ENCODE measurements around the gene TEX10.
A peak's percentile ranks its signal among the peaks of the same experiment; 100 is the strongest.
"Not testable (repeated sequence)": the region's sequence is repeated elsewhere in the genome, so short reads cannot be mapped to it uniquely, and the experiment has no call there.

TEX10 gene

DNA sequence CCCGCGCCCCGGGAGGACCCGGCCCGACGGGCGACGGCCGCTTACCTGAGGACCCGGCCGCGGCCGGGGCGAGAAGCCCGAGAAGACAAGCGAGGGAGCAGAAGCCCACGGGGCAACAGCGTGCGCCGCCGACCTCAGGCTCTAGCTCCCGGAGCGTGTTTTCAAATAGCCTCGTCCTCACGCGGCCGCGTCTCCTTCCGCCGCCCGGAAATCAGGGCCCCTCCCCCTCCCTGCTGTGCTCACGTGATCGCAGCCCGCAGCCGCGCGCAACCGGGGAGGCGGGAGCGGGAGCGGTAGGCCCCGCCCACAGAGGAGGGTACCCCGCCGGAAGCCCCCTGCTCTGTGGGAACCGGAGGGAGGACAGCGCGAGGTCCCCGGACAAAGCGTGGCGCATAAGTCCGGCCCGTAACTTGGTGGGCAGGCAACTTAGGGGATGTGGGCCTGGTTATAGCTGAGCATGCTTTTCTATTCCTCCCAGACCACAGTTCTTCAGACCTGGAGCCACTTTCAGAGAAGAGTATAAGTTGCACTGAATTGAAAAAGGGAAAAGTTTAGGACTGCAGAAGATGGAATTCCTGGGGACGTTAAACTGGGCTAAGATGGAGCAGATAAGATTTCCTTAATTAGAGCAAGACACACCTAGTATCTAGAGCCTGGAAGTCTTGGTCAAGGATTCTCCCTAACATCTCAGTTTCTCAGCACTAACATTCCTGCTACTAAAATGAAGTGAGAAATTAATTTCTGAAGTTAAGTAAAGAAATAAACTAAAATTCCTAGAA is at the start of gene TEX10:
Gene TEX10, minus strand, starts transcription at position 216 of the 779 bp plus-strand sequence. CDS start 3,579 bp downstream, outside the sequence.
- DNase-seq, result peak; percentile 67 to 76

DNA sequence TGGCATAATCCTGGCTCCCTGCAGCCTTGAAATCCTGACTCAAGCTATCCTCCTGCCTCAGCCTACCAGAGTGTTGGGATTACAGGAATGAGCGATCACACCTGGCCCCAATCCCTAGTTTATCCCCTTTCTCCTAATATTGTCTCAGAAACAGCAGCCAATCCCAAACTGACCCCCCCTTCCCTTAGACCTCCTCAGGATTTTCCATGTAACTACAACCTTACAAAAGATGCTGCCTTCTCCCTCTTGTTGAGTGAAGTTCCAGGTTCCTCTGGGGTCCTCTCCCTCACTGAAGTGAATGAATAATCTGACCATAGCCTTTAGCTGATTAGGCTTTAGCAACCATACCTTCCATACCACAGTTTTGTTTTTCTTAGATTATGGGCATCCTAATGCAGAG is 48.3 kb upstream of the TEX10 start:
- DNase-seq, result no peak

GRCh38 chr9:100397529-100398266 is 45.0 kb upstream of the TEX10 start:
- no peak for DNase-seq

DNA sequence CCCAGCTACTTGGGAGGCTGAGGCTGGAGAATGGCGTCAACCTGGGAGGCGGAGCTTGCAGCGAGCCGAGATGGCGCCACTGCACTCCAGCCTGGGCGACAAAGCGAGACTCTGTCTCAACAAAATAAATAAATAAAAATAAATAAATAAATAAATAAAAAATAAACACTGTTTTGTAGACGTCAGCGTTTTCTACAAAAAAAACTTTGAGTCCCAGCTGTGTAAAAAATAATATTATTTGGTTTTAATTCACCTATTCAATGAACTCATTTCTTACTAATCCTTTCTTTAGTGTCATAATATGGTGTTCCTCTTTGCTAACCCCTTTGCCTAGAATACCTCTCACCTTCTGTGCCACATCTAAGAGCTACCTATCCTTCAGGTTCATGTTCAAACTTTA is 44.0 kb upstream of the TEX10 start:
- DNase-seq, result no peak

- peak; percentile 47 to 58 for DNase-seq
Observed at GRCh38 chr9:100394816-100395215, 42.1 kb upstream of the TEX10 start.

- DNase-seq, result no peak
Observed at GRCh38 chr9:100394032-100394695, 41.4 kb upstream of the TEX10 start.

DNA sequence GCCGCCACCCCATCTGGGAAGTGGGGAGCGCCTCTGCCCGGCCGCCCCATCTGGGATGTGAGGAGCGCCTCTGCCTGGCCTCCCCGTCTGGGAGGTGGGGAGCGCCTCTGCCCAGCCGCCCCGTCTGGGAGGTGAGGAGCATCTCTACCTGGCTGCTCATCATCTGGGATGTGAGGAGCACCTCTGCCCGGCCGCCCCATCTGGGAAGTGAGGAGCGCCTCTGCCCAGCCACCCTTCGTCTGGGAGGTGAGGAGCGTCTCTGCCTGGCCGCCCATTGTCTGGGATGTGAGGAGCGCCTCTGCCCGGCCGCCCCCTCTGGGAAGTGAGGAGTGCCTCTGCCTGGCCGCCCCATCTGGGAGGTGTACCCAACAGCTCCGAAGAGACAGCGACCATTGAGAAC is 40.2 kb upstream of the TEX10 start:
- not testable (repeated sequence) for DNase-seq

DNA sequence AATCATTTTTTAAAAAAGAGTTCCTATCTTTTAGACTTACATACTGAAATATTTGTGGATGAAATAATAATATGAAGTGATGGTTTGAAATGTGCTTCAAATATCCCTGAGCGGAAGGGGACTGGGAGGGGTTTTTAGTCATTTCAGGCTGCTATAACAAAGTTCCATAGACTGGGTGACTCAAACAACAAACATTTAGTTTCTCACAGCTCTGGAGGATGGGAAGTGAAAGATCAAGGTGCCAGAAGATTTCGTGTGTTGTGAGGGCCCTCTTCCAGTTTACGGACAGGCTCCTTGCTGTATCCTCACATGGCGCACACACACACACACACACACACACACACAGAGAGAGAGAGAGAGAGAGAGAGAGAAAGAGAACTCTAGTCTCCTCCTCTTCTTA is 27.1 kb upstream of the TEX10 start:
- no peak for DNase-seq

GRCh38 chr9:100377015-100377414 is 24.3 kb upstream of the TEX10 start:
- DNase-seq, result no peak

- no peak for DNase-seq
Observed at GRCh38 chr9:100375658-100376057, 22.9 kb upstream of the TEX10 start.

DNA sequence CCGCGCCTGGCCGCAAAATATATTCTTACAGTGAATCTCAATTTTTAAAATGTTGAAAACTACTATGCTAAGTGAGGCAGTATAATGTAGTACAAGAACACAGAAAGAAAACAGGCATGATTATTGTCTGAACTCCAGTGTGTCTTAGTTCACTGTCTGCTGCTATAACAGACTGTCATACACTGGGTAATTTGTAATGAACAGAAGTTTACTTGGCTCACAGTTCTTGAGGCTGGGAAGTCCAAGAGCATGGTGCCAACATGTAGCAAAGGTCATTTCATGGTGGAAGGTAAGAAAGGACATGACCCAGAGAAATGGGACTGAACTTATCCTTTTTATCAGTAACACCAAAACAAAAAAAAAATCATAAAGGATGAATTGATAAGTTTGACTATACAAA is 19.9 kb upstream of the TEX10 start:
- DNase-seq, result no peak

GRCh38 chr9:100370064-100370723 is 17.5 kb upstream of the TEX10 start:
- DNase-seq, result no peak

- no peak for DNase-seq
Observed at GRCh38 chr9:100368672-100369071, 15.9 kb upstream of the TEX10 start.

DNA sequence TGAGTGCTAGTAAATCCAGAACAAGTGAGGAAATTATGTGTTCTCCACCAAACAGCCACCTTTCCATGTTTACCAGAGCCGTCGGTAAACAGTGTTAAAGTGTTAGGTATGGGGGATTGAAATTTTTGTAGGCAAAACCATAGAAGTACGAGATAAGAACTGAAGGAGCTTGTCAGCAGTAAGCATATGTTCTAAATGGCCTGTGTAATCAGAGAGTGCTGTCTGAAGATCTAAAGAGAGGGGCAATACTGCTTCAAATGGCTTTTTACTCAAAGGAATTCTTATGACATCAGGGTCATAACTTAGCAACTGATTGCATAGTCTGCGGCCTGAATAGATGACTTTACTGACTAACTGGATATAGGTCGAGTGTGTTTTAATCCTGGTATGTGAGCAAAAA is 13.4 kb upstream of the TEX10 start:
- no peak for DNase-seq

GRCh38 chr9:100364013-100364412 is 11.3 kb upstream of the TEX10 start:
- no peak for DNase-seq

GRCh38 chr9:100359057-100359456 is 6.3 kb upstream of the TEX10 start:
- DNase-seq, result no peak

- peak; percentile 53 to 65 for DNase-seq
Observed at GRCh38 chr9:100357501-100357900, 4.8 kb upstream of the TEX10 start.

- peak in 1 of 2 experiments; percentile 10 for DNase-seq
Observed at GRCh38 chr9:100355561-100355960, 2.8 kb upstream of the TEX10 start.

GRCh38 chr9:100354121-100354800 is 1.5 kb upstream of the TEX10 start:
- no peak for DNase-seq

- peak; percentile 14 to 16 for DNase-seq
Observed at GRCh38 chr9:100352201-100352726, 478 bp downstream of the TEX10 start.

DNA sequence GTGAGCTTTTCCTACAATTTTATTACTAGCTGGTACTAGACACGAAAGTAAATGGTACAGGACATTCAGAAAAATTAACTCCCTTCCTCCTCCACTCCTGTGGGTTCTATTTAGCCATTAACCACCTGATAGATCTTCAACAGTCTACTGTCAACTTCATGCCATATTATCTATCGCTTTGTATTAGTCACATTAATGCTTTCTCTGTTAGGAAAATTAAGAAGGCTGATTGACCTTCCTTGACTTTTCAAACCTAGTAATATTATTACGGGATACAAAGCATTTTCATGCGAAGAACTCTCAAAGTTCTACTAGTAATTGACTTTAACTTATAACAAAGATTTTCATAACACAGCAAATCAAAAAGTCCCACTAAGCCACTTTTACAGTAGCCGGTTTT is 1.2 kb downstream of the TEX10 start:
- DNase-seq, result no peak

DNA sequence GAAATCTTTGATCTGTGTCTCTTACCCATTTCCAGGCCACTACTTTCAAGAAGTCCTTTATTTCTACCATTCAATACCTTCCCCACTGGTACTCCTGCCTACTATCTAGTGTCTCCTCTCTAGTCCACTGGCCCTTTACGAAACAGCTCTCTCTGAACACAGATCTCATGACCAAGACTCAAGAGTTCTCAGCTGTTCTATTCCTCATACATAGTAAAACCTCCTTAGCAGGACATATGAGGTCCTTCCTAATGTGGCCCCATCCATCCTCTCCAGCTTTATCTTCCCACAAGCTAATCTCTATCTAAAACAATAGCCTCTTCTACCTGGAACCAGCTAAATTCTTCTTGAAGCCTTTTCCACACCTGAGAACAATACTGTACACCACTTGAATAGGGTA is 2.6 kb downstream of the TEX10 start:
- peak; percentile 12 to 17 for DNase-seq

Measured in AML-193 (cell line).